H7 (cell line): ENCODE results near the gene MGAT4C. TPM values are rescaled to one million over a fixed set of nuclear protein-coding genes. Genes with fewer than 3 reads are reported as not detected.

Source experiments
- DNase-seq: peaks from one replicate; pipeline ENCODE4 v3.0.0; 2012
- H3K27me3 ChIP-seq: 2 replicates; pipeline ENCODE4 v1.6.0; 2011; ENCODE audit warnings: mild to moderate bottlenecking, low read length; ENCODE audit not compliant: control insufficient read depth, insufficient read depth
- H3K36me3 ChIP-seq: replicated peaks from 2 replicates; pipeline ENCODE4 v1.5.1; 2011; ENCODE audit warnings: low read length; ENCODE audit not compliant: control insufficient read depth, insufficient read depth
- H3K4me3 ChIP-seq: 2 replicates; pipeline ENCODE4 v1.5.1; 2011; ENCODE audit warnings: low read depth, mild to moderate bottlenecking, control low read depth, low read length, moderate library complexity; ENCODE audit not compliant: insufficient read depth
- total RNA-seq: library from RNA; depleted of rRNA; stranded (reverse); fragments of >200 nt; shearing (Covaris generic); gene quantifications from 2 replicates; pipeline ENCODE4 v1.2.3, GENCODE V29; 2014

Gene MGAT4C
- total RNA-seq, 1 experiment from 2014 or later: 12.1 TPM

DNA sequence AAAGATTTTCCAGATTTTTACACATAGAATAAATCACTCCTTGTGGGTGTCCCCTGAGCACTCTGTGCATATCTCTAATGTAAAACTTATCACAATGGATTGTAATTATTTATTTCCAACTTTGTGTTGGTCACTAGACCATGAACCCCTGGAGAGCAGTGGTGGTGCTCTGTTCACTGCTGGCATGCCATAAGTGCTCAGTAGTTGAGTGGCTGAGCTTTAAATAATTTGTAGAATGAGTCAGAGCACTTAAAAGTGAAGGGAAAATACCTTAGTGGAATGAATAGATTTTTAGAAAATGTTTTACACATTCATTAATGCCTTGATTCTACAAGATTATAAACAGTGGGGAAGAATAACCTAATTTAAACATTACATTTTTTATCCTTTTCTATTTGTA is 6.3 kb downstream of the MGAT4C start:
- H3K36me3 ChIP-seq: no peaks in the 10 kb centered on the region
- no peaks in the 10 kb centered on the region for H3K27me3 ChIP-seq
- DNase-seq: no peak
- H3K4me3 ChIP-seq: no peak overlapping the region

DNA sequence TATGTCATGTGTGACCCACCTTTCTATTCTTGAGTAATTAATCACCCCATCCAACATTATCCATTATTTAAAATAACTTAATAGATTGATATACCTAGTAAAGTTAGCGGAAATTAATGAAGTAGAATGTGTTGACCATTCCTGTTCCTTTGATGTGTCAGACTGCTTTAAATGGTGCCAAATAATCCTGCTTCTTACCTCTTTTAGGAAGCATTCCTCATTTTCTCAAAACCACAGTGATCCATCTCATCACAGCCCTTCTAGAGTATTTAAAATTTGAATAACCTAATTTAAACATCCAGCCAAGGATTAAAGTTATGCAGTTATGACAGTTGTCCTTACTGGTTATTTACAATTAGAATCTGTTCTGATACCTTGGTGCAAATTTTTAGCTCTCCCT is 6.9 kb downstream of the MGAT4C start:
- no peak for DNase-seq
- no peaks in the 10 kb centered on the region for H3K27me3 ChIP-seq
- no peaks in the 10 kb centered on the region for H3K36me3 ChIP-seq
- no peak overlapping the region for H3K4me3 ChIP-seq

GRCh38 chr12:86247871-86248270 is 8.3 kb downstream of the MGAT4C start:
- no peaks in the 10 kb centered on the region for H3K36me3 ChIP-seq
- no peaks in the 10 kb centered on the region for H3K27me3 ChIP-seq
- no peak overlapping the region for H3K4me3 ChIP-seq
- DNase-seq: no peak

- H3K36me3 ChIP-seq: no peaks in the 10 kb centered on the region
- H3K4me3 ChIP-seq: no peak overlapping the region
- DNase-seq: no peak
- no peaks in the 10 kb centered on the region for H3K27me3 ChIP-seq
Measured at GRCh38 chr12:86241600-86241999, 14.6 kb downstream of the MGAT4C start.

GRCh38 chr12:86234316-86234855 is 21.8 kb downstream of the MGAT4C start:
- H3K27me3 ChIP-seq: no peaks in the 10 kb centered on the region
- H3K4me3 ChIP-seq: no peak overlapping the region
- H3K36me3 ChIP-seq: no peaks in the 10 kb centered on the region
- no peak for DNase-seq

- no peaks in the 10 kb centered on the region for H3K27me3 ChIP-seq
- no peak for DNase-seq
- H3K36me3 ChIP-seq: no peaks in the 10 kb centered on the region
- no peak overlapping the region for H3K4me3 ChIP-seq
Measured at GRCh38 chr12:86233126-86233525, 23.1 kb downstream of the MGAT4C start.

- Histone ChIP-seq H3K27me3 (no peaks in the 10 kb centered on the region), H3K4me3 (no peak overlapping the region), H3K36me3 (no peaks in the 10 kb centered on the region)
- no peak for DNase-seq
Measured at GRCh38 chr12:86230516-86231146, 25.6 kb downstream of the MGAT4C start.

DNA sequence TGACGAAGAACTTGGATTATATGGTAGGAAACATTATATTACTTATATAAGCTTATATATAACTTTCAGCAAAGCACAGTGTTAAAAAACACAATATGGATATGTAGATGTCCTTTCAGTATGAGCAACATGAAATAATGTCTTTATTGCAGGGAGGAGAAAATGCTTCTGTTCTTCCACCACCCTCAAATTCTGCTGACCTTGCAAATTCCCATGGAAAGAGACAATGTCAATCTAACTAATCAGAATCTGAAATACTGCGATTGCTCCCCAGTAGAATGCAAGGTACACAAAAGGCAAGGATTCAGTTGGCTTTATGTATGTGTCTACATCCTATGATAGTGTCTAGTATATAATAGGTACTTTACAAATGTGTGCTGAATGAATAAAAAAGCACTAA is 26.4 kb downstream of the MGAT4C start:
- Histone ChIP-seq H3K27me3 (no peaks in the 10 kb centered on the region), H3K4me3 (no peak overlapping the region), H3K36me3 (no peaks in the 10 kb centered on the region)
- no peak for DNase-seq

GRCh38 chr12:86228656-86229055 is 27.5 kb downstream of the MGAT4C start:
- H3K36me3 ChIP-seq: no peaks in the 10 kb centered on the region
- no peaks in the 10 kb centered on the region for H3K27me3 ChIP-seq
- no peak overlapping the region for H3K4me3 ChIP-seq
- no peak for DNase-seq

GRCh38 chr12:86226481-86226880 is 29.7 kb downstream of the MGAT4C start:
- no peak for DNase-seq
- Histone ChIP-seq H3K27me3 (no peaks in the 10 kb centered on the region), H3K36me3 (no peaks in the 10 kb centered on the region), H3K4me3 (no peak overlapping the region)

DNA sequence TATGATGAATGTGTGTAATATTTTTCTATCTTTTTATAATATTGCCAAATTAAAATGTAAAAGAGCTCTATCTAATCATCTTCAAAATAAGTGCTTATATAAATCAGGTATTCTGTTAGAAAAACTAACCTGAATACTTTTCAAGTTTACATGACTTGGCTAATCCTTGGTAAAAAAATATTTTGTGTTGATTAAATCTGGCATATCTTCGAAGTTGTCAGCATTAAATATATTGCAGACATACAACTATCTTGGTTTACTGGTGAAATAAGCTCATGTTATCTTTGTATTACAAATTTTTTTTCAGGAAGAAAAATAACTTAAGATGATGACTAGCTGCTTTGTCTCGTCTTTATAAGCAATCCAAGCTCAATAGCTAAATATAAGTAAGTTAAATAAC is 39.6 kb downstream of the MGAT4C start:
- no peak overlapping the region for H3K4me3 ChIP-seq
- no peak for DNase-seq

DNA sequence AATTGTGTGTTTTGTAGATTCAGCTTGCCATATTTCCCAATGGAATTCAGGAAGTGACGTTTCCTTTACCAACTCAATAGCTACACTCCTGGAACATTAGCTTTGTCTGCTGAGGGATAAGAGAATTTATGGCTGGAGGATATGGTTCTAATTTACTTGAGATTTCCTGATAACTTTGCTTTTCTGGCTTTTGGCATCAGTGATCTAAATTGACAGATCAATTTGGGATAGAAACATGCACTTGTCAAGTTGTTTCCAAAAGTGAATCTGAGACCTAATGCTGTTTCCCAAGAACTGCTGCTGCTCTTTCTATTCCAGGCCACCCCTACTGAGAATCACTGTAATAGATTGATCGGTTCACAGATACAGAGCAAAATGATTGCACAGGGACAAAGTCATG is 43.2 kb downstream of the MGAT4C start:
- H3K27me3 ChIP-seq: no peaks in the 10 kb centered on the region
- H3K36me3 ChIP-seq: no peaks in the 10 kb centered on the region
- H3K4me3 ChIP-seq: no peak overlapping the region
- no peak for DNase-seq

More for the DNA sequence above, 39.6 kb downstream of the MGAT4C start:
- H3K27me3 ChIP-seq: no peaks in the 10 kb centered on the region
- no peaks in the 10 kb centered on the region for H3K36me3 ChIP-seq

DNA sequence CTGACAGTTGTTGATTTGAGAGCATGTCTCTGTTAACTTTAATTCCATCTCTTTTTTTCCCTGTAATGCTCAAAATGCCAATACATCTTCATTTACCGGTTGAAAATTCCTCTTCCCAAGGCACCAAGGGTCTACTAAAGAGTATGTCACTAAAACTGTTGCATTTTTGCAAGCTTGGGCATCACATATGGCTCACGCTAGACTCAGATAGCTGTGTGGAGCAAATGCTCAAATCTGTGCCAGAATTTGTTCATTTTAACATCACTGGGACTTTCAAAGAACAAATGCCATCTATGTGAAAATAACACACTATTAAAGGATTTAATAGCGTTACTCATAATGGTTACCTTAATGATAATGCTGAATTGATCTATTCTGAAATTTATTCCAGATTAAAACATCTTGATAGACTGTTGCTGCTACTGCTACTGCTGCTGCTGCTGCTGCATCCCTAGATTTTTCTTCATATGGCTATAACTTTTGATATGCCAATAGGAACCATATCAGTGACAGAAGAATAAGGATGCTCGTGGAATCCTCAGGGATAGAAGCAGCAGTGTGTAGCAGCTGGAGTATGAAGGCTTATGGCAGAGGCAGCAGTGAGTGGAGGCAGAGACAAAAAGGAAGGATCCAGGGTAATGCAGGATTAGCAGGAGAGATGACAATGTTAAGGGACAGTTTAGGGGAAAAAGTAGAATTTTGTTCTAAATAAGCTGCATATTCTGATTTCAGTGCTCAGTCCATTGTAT is 57.3 kb downstream of the MGAT4C start:
- no peaks in the 10 kb centered on the region for H3K36me3 ChIP-seq
- H3K27me3 ChIP-seq: no peaks in the 10 kb centered on the region
- DNase-seq: no peak
- no peak overlapping the region for H3K4me3 ChIP-seq

DNA sequence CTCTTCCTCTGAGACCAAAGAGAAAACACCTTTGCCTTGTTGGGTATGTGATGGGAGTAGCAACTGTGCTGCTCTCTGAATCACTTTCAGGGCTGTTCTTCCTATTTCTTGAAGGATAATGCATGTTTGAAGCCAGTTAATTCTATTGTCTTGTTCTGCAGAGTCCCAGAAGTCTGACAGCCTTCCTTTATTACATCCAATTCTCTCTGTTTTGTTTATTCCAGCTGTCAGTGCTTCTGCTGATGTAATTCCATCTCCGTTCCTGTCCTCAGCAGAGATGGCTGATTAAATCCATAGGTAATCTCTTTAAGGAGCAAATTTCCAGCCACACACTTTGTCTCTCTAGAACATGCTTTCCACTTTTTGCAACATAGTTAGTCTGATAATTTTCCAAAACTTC is 59.7 kb downstream of the MGAT4C start:
- H3K27me3 ChIP-seq: no peaks in the 10 kb centered on the region
- H3K36me3 ChIP-seq: no peaks in the 10 kb centered on the region
- no peak overlapping the region for H3K4me3 ChIP-seq
- no peak for DNase-seq

GRCh38 chr12:86194721-86195120 is 61.5 kb downstream of the MGAT4C start:
- no peaks in the 10 kb centered on the region for H3K36me3 ChIP-seq
- no peaks in the 10 kb centered on the region for H3K27me3 ChIP-seq
- H3K4me3 ChIP-seq: no peak overlapping the region
- no peak for DNase-seq
